IPS-11a (cell line): Measurements from ENCODE around the gene RSPRY1.

Experiments
- H3K4me3 ChIP-seq: one replicate; pipeline ENCODE4 v1.5.1; 2013; ENCODE audit warnings: low read depth, low read length, control low read depth

The RSPRY1 gene

GRCh38 chr16:57185945-57186871 lies at the start of gene RSPRY1, which contains the start of gene PSME3IP1:
RSPRY1 (plus strand) TSS chr16:57186329; CDS start chr16:57204659, 18,330 bp downstream.
PSME3IP1 (minus strand) TSS chr16:57186039; CDS start chr16:57173854, 12,185 bp downstream.
- H3K4me3 ChIP-seq, result peak within 1 kb of the TSS; percentile 95

- no peak overlapping the region for H3K4me3 ChIP-seq
Measured at GRCh38 chr16:57137043-57137442, 49.1 kb upstream of the RSPRY1 start.

GRCh38 chr16:57137566-57138273 lies 48.4 kb upstream of the RSPRY1 start:
- H3K4me3 ChIP-seq, result no peak overlapping the region

DNA sequence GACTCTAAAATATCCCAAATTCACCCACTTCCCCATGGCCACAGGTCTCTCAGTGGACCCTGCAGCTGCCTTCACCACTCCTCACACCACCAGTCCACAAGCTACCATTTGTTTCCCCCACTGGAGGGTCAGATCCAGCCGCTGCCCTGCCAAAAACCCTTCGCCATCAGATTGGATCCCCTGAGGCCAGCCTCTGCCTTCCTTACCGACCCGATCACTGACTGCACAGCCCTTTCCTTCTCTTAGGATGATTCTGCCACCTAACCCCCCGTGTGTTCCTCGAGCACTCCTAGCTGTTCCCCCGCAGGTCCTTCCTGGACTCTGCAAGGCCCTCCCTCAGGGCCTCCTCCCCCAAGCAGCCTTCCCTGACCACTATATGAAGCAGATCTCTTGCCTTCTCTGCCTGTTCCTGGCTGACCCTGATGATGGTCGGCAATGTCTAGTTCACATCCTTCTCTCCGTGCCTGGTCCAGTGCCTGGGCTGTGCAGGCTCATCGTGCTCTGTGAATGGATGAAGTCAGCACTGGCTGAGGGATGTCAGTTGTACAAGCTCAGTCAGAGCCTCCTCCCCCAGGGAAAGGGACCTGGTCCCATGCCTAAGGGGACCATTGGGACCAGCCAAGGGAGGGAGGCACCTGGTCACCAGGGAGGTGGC lies 47.7 kb upstream of the RSPRY1 start:
- no peak overlapping the region for H3K4me3 ChIP-seq

DNA sequence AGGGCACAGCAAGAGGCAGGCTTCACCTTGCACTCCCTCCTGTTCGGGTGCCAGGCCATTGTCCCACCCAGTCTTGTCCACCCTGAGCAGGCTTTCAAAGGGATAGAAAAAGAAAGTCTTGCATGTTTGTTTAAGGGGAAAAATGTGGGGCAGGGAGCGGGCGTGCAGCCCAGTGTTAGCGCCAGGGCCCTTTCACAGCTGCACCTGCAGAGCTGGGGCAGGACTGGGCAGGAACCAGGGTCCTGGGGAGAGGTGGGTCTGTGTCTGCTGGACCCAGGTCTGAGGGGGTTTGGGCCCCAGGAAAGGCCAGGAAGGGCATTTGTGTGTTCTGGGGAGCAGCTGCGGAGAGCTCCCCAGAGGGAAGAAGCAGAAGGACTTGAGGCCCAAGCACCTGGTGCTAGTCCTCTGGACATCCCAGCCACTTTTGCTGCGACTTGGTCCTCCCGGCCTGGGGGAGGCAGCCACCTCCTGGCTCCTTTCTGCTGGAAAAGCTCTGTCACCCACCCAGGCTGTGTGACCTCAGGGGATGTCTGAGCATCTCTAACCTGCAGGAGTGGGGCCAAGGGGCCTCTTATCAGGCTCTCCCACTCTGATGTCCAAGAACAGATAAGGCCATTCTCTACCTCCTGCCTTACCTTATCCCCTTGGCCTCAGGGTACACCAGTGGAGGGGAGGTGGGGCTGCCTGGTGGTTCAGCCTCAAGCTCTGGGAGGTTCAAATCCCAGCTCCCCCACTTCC lies 45.0 kb upstream of the RSPRY1 start:
- H3K4me3 ChIP-seq, result no peak overlapping the region

GRCh38 chr16:57141822-57142631 lies 44.1 kb upstream of the RSPRY1 start:
- H3K4me3 ChIP-seq, result no peak overlapping the region

DNA sequence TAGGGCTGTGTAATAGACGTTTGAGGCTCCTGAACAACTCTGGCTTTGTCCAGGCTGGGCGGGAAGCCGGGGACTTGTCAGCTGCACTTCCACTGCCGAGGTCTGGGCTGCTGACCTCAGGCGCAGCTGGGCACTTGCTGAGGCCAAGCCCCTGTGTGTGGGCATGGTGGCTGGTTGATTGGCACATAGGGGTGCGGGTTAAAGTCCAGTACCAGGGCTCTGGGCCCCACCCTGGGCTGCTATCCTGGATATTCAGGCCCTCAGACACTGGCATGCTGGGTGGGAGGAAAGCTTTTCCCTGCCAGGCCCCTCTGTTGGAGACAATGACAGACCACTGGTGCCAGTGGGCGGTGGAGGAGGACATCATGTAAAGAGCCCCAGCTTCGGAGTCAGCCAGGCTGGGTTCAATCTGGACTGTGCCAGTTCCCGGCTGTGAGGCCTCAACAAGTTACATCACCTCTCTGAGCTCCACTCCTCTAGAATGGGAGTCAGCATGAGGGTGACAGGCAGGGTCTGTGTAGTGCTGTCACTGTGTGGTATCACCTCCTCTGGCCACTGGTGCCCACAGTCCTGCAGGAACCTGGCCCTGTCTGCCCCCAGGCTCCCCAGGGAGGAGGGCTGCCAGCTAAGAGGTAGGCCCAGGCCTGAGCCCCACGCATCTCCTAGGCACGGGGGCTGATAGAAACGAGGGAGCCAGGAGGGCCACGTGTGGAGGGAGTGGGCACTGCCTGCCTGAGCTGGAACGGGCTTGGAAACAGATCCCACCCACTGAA lies 42.8 kb upstream of the RSPRY1 start:
- no peak overlapping the region for H3K4me3 ChIP-seq

- no peak overlapping the region for H3K4me3 ChIP-seq
Measured at GRCh38 chr16:57144027-57144426, 42.1 kb upstream of the RSPRY1 start.

GRCh38 chr16:57145046-57146021 lies 40.8 kb upstream of the RSPRY1 start:
- H3K4me3 ChIP-seq, result no peak overlapping the region

DNA sequence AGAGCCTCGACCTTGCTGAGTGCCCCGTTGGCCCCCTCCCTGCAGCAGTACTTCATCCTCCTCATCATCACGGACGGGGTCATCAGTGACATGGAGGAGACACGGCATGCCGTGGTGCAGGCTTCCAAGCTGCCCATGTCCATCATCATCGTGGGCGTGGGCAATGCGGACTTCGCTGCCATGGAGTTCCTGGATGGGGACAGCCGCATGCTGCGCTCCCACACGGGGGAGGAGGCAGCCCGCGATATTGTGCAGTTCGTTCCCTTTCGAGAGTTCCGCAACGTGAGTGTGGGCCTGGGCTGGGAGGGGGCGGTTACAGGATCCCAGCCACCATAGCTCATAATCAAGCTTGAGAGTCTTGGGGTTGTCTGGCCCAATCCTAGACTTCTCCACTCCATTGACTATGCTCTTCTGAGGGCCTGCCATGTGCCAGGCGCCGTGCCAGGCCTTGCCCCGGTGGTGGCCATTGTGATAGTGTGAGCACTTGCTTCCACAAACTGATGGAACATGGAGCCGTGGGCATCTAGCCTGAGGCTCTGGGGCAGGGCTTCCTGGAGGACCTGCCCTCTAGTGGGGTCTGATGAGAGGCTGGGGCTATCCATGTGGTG lies 40.0 kb upstream of the RSPRY1 start:
- H3K4me3 ChIP-seq, result no peak overlapping the region

DNA sequence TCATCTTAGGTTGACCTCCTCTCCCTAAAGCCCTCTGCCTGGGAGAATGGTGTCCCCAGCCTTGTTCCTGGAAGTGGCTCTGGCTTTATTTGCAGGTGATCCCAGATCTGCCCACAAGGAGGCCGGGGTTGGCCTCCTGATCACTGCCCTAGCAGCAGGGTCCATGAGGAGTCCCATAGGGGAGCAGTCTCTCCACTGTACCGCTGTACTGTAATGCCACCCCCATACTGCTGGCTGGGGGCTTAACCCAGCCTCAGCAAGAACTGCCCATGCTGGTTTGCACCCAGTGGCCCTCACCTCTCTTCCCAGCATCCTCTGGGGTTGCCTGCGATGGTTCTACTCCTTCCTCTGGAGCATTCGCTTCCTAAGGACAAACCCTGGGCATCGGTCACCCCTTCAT lies 39.4 kb upstream of the RSPRY1 start:
- H3K4me3 ChIP-seq, result no peak overlapping the region

DNA sequence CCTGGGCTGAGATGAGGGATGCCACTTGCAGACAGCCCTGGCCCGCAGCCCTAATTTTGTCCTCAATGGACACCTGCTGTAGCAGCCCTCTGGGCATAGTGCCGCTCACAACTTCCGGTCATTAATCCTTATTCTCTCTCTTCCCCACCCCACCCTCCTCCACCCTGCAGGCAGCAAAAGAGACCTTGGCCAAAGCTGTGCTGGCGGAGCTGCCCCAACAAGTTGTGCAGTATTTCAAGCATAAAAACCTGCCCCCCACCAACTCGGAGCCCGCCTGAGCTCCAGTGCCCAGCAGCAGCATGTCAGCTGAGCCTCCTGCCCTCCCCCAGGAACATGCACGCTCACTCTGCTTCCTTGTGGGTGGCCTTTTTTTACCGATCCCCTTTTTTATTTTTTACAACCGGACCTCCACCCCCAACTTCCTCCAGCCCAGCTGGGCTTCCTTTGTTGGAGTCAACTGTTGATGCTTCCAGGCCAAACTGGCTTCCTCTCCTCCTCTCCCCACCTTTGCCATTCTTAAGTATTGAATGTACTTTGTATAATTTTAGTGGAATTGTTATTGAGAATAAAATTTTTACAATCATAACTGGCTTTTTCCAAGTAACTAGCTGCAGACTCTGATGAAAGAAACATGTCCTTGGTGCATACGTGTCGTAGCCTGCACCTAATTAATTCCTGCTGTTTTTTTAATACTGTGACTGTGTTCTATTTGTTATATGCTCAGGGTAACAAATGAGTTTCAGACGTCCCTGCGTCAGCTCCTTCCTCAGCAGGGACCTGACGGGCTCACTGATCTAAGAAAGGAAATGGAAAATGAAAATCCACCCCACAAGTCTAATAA lies 38.5 kb upstream of the RSPRY1 start:
- no peak overlapping the region for H3K4me3 ChIP-seq

- no peak overlapping the region for H3K4me3 ChIP-seq
Measured at GRCh38 chr16:57148481-57148880, 37.6 kb upstream of the RSPRY1 start.

DNA sequence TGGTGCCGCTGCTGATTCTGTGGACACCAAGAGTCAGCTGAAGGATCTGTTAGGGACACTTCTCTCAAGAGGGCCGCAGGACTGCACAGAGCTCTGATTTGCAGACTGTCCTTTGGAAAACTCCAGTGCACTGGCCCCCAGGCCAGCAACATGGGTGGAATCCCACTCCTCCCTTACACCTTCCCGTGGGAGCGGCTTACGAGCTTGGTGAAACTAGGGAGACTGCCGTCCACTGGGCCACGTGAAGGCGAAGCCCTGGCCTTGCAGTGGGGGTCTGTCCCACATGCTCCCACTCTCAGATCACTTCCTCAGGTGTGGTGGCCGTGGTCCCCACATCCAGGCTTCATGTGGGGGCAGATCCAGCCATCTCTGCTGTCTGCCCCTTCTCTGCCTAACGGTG lies 36.7 kb upstream of the RSPRY1 start:
- H3K4me3 ChIP-seq, result no peak overlapping the region

DNA sequence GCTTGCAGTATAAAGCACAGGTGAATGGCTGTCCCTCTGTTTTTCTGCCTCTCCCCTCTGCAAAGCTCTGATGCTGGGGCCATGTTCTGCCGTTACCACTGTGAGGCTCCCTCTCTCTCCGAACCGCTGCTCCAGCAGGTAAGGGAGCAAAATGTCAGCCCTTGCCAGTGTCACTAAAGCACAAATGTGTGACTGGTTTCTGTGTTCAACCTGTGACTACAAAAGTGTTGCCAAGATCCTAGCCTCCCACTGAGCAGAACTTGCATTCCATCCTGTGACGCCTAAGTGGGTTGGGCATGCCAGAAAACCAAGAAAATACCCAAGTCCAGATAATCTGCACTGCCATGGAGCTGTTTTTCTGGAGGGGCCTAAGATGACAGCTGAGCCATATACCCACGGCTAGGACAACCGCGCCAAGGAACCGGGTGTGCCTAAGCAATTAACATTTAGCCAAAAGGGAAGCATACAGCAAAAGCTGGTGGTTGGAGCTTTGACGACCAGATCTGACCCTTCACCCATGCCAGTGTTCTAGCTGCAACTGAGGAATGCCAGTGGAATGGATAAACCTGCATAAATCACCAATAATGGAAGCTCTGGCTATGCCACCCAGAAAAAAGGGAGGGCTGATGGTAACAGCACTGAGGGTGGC lies 35.3 kb upstream of the RSPRY1 start:
- no peak overlapping the region for H3K4me3 ChIP-seq

- H3K4me3 ChIP-seq, result no peak overlapping the region
Measured at GRCh38 chr16:57151369-57151768, 34.8 kb upstream of the RSPRY1 start.
